Liver (tissue), 9 donors: ENCODE results near the gene DISC1. TPM values are rescaled to one million over a fixed set of nuclear protein-coding genes. Genes with fewer than 3 reads are reported as not detected.
"Not testable (repeated sequence)": the region's sequence is repeated elsewhere in the genome, so short reads cannot be mapped to it uniquely, and the experiment has no call there.

Experiments
- DNase-seq: peaks from one replicate; pipeline ENCODE4 v3.0.0-alpha.2; 2017; ENCODE audit warnings: low spot score
- H3K27ac ChIP-seq, 2 donors: one replicate each; pipeline ENCODE4 v1.7.0; 2013; ENCODE audit warnings: inconsistent platforms in 2 of 2, low read length in 2 of 2, control low read depth in 1 of 2, low read depth in 1 of 2, mild to moderate bottlenecking in 1 of 2
- H3K27me3 ChIP-seq, 4 donors: one replicate each; pipeline versions ENCODE4 v1.6.1 to v1.7.0; 2013; ENCODE audit warnings: low read length in 3 of 4, inconsistent platforms in 1 of 4, mild to moderate bottlenecking in 1 of 4, moderate library complexity in 1 of 4; ENCODE audit not compliant: control insufficient read depth in 4 of 4, insufficient read depth in 4 of 4
- H3K36me3 ChIP-seq, 4 donors: one replicate each; pipeline versions ENCODE4 v1.6.1 to v1.7.0; 2013; ENCODE audit warnings: low read length in 3 of 4, mild to moderate bottlenecking in 3 of 4, low read depth in 1 of 4, moderate library complexity in 1 of 4; ENCODE audit not compliant: control insufficient read depth in 4 of 4, insufficient read depth in 3 of 4
- H3K4me1 ChIP-seq, 4 donors: one replicate each; pipeline versions ENCODE4 v1.6.1 to v1.7.0; 2013; ENCODE audit warnings: low read length in 3 of 4, mild to moderate bottlenecking in 3 of 4, moderate library complexity in 1 of 4; ENCODE audit not compliant: control insufficient read depth in 4 of 4, insufficient read depth in 4 of 4
- H3K4me3 ChIP-seq, 3 donors: one replicate each; pipeline versions ENCODE4 v1.6.1 to v1.7.0; 2013; ENCODE audit warnings: low read length in 3 of 3, control low read depth in 1 of 3, low read depth in 1 of 3, mild to moderate bottlenecking in 1 of 3
- H3K9ac ChIP-seq, 2 donors: one replicate each; pipeline ENCODE4 v1.7.0; 2013; ENCODE audit warnings: low read length in 2 of 2, mild to moderate bottlenecking in 2 of 2, moderate library complexity in 2 of 2, control low read depth in 1 of 2, low read depth in 1 of 2
- H3K9me3 ChIP-seq, 4 donors: one replicate each; pipeline versions ENCODE4 v1.6.1 to v1.7.0; 2013; ENCODE audit warnings: low read length in 3 of 4; ENCODE audit not compliant: control insufficient read depth in 4 of 4
- CTCF ChIP-seq: fragments of 150-350 bp; IDR thresholded peaks from 2 replicates; pipeline ENCODE4 v1.5.1; 2017; ENCODE audit warnings: improper control_type of control experiment, low read depth, low read length; ENCODE audit not compliant: missing input control
- EGR1 ChIP-seq, 2 donors: IDR thresholded peaks; 2 replicates each; pipeline ENCODE4 v1.6.1; 2016 to 2018; ENCODE audit warnings: antibody characterized with exemption in 2 of 2, low read depth in 2 of 2
- FOXA1 ChIP-seq: IDR thresholded peaks from 2 replicates; pipeline ENCODE4 v1.6.1; 2016; ENCODE audit warnings: antibody characterized with exemption
- JUND ChIP-seq, 2 donors: IDR thresholded peaks; 2 replicates each; pipeline ENCODE4 v1.6.1; 2016; ENCODE audit warnings: antibody characterized with exemption in 2 of 2
- MAX ChIP-seq: IDR thresholded peaks from 2 replicates; pipeline ENCODE4 v1.6.1; 2016; ENCODE audit warnings: antibody characterized with exemption
- NR2F2 ChIP-seq: IDR thresholded peaks from 2 replicates; pipeline ENCODE4 v1.6.1; 2016; ENCODE audit warnings: antibody characterized with exemption
- RXRA ChIP-seq, 2 donors: IDR thresholded peaks; 2 replicates each; pipeline ENCODE4 v1.6.1; 2017 to 2018; ENCODE audit warnings: antibody characterized with exemption in 2 of 2, mild to moderate bottlenecking in 1 of 2
- SP1 ChIP-seq: IDR thresholded peaks from 2 replicates; pipeline ENCODE4 v1.6.1; 2018; ENCODE audit warnings: antibody characterized with exemption, mild to moderate bottlenecking
- YY1 ChIP-seq: IDR thresholded peaks from 2 replicates; pipeline ENCODE4 v1.6.1; 2016; ENCODE audit warnings: antibody characterized with exemption, mild to moderate bottlenecking
- ZBTB33 ChIP-seq: IDR thresholded peaks from 2 replicates; pipeline ENCODE4 v1.6.1; 2016; ENCODE audit warnings: antibody characterized with exemption
- WGBS: extraction: QIAGEN DNeasy Blood & Tissue Kit; methylation state at CpG from one replicate; pipeline ENCODE4 v1.1.7; 2013; 5-methylcytosine and 5-hydroxymethylcytosine counted together
- polyA plus RNA-seq, 2 donors: library from polyadenylated mRNA; stranded (reverse) in 1 of 2; unstranded in 1 of 2; fragments of 200-250 nt in 1 of 2; fragments of >200 nt in 1 of 2; fragmentation: Nextera tagmentation in 1 of 2; extraction: Ambion mirVana in 1 of 2; gene quantifications; one replicate each; pipeline versions ENCODE4 v1.2.1 to v1.2.3, GENCODE V29; 2013 to 2015
- total RNA-seq, 2 donors: library from RNA; depleted of rRNA; stranded (reverse); fragments of >200 nt; gene quantifications; one replicate each; pipeline ENCODE4 v1.2.3, GENCODE V29; 2014
- TF ChIP-seq, protein P1 (sequence below): IDR thresholded peaks from 2 replicates; pipeline ENCODE4 v1.6.1; 2016; ENCODE audit warnings: antibody characterized with exemption
- TF ChIP-seq, protein P2 (sequence below): IDR thresholded peaks from 2 replicates; pipeline ENCODE4 v1.6.1; 2016; ENCODE audit warnings: antibody characterized with exemption, mild to moderate bottlenecking
- donor health status: healthy.
- donor health status: healthy.
- donor health status: healthy.
- donor health status: healthy.
- donor health status: healthy.

DISC1 gene
- total and polyA plus RNA-seq, 4 donors: 0.45 to 6.3 (median 2.3) TPM

DNA sequence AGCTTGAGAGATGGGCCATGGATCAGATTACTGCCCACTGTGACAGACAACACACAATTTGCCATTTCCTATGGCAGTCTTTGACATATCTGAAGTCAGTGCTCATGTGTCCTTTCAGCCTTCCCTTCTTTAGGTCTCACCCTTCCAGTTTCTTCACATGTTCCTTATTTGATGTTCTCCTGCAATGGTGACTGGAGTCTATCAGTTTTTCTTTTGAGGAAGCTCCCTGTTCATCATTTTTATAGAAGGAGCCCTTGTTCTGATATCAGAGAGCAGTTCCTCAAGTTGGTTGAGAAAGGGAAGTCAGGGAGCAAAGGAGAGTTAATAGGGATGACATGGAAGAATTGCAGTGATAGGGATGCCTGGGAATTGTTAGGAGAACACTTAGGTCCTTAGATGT is 42.2 kb downstream of the DISC1 start:
- no peaks in the 10 kb centered on the region for H3K36me3 ChIP-seq
- no peak overlapping the region for H3K9ac ChIP-seq
- H3K9me3 ChIP-seq: peaks cover 0 to 8% (median 2%) of the 10 kb centered on the region in 4 donors
- H3K27ac ChIP-seq: no peak overlapping the region
- no peak overlapping the region for H3K4me3 ChIP-seq
- TF ChIP-seq MAX (no peak), RXRA (IDR thresholded peaks at IDR 0.05) (no peak), NR2F2 (no peak), FOXA1 (no peak), ZBTB33 (no peak), EGR1 (IDR thresholded peaks at IDR 0.05; ENCODE audit: low read depth in 2 of 2) (no peak), JUND (IDR thresholded peaks at IDR 0.05) (no peak), CTCF (no peak), SP1 (no peak), YY1 (no peak)
- TF ChIP-seq, protein P1, sequence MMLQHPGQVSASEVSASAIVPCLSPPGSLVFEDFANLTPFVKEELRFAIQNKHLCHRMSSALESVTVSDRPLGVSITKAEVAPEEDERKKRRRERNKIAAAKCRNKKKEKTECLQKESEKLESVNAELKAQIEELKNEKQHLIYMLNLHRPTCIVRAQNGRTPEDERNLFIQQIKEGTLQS: no peak
- TF ChIP-seq, protein P2, sequence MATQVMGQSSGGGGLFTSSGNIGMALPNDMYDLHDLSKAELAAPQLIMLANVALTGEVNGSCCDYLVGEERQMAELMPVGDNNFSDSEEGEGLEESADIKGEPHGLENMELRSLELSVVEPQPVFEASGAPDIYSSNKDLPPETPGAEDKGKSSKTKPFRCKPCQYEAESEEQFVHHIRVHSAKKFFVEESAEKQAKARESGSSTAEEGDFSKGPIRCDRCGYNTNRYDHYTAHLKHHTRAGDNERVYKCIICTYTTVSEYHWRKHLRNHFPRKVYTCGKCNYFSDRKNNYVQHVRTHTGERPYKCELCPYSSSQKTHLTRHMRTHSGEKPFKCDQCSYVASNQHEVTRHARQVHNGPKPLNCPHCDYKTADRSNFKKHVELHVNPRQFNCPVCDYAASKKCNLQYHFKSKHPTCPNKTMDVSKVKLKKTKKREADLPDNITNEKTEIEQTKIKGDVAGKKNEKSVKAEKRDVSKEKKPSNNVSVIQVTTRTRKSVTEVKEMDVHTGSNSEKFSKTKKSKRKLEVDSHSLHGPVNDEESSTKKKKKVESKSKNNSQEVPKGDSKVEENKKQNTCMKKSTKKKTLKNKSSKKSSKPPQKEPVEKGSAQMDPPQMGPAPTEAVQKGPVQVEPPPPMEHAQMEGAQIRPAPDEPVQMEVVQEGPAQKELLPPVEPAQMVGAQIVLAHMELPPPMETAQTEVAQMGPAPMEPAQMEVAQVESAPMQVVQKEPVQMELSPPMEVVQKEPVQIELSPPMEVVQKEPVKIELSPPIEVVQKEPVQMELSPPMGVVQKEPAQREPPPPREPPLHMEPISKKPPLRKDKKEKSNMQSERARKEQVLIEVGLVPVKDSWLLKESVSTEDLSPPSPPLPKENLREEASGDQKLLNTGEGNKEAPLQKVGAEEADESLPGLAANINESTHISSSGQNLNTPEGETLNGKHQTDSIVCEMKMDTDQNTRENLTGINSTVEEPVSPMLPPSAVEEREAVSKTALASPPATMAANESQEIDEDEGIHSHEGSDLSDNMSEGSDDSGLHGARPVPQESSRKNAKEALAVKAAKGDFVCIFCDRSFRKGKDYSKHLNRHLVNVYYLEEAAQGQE: no peak
- no peaks in the 10 kb centered on the region for H3K27me3 ChIP-seq
- DNase-seq: no peak
- H3K4me1 ChIP-seq: no peaks in the 10 kb centered on the region

DNA sequence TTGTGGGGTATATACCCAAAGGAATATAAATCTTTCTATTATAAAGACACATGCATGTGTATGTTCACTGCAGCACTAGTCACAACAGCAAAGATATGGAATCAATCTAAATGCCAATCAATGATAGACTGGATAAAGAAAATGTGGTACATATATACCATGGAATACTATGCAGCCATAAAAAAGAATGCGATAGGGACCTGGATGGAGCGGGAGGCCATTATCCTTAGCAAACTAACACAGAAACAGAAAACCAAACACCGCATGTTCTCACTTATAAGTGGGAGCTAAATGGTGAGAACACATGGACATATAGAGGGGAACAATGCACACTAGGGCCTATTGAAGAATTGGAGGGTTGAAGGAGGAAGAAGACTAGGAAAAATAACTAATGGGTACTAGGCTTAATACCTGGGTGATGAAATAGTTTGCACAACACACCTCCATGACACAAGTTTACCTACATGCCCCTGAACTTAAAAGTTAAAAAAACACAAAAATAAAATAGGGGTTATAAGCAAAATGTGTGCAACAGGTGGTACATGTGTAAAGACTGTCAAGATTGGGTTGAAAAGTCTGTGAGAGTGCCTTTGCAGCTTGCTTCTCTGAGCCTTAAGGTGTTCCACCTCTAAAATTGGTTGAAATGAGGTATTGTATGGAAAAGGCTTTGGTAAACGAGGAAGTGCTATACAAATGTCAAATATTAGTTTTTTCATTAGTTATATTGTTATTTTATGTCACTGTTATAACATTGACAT is 43.5 kb downstream of the DISC1 start:
- DNase-seq, H3K27me3 ChIP-seq, H3K9ac ChIP-seq, H3K36me3 ChIP-seq, H3K9me3 ChIP-seq, H3K4me1 ChIP-seq, H3K4me3 ChIP-seq, H3K27ac ChIP-seq: not testable (repeated sequence)
- WGBS: 86% methylated on average over 4 of the region's 4 CpGs
